Measurements from ENCODE around the gene LAG3. TPM values are rescaled to one million over a fixed set of nuclear protein-coding genes. Genes with fewer than 3 reads are reported as not detected.

LAG3 gene
- total RNA-seq, 4 donors from 2014 or later = 0.41 to 14.6 (median 4.0) TPM

DNA sequence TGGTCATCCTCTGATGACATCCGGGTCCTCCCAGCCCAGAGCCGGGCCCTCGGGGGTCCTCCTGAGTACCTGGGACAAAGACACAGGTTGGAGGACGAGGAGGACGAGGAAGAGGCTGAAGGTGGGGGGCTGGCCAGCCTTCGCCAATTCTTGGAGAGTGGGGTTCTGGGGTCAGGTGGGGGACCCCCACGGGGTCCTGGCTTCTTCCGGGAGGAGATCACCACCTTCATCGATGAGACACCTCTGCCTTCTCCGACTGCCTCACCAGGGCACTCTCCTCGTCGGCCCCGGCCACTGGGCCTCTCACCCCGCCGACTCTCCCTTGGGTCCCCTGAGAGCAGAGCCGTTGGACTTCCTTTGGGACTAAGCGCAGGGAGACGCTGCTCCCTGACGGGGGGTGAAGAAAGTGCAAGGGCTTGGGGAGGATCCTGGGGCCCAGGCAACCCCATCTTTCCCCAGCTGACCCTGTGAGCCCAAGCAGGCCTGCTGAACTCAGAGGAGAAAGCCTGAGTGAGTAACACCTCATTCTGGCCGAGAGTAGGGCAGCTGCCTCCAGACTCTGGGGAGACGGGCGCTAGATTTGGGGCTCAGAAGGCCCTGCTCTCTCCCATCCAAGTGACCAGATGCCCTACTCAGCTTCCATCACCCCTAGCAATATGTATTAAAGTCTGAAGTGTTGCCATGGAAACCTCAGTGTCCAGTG is 54.6 kb downstream of the LAG3 start:
- intact Hi-C loops (cut with DNase I; ENCODE audit: low total_unique reads) = loop anchor here (10.0 kb wide), 1 partner anchor 72 kb away; the partner anchor contains the start of gene MLF2
- H3K27me3 ChIP-seq = peaks cover 0 to 3% of the 10 kb centered on the region in 2 donors
- no peak overlapping the region for H3K4me3 ChIP-seq
- H3K36me3 ChIP-seq = no peaks in the 10 kb centered on the region
- peak overlapping the region; percentile 90 to 97 for H3K27ac ChIP-seq
- TF ChIP-seq CTCF (IDR thresholded peaks at IDR 0.05) (no peak), POLR2A (IDR thresholded peaks at IDR 0.05) (no peak)
- peaks cover 5 to 6% of the 10 kb centered on the region in 2 donors for H3K4me1 ChIP-seq
- no peak for DNase-seq
- H3K9me3 ChIP-seq = no peaks in the 10 kb centered on the region

GRCh38 chr12:6827437-6827911 is 55.2 kb downstream of the LAG3 start:
- intact Hi-C loops (cut with DNase I; ENCODE audit: low total_unique reads) = loop anchor here (10.0 kb wide), 1 partner anchor 73 kb away; the partner anchor contains the start of gene MLF2
- H3K4me1 ChIP-seq = peaks cover 5 to 6% of the 10 kb centered on the region in 2 donors
- H3K27ac ChIP-seq = peak overlapping the region; percentile 90 to 97

More at GRCh38 chr12:6827437-6827911, 55.2 kb downstream of the LAG3 start:
- H3K4me3 ChIP-seq = peak overlapping the region in 1 of 2 donors; percentile 96
- H3K9me3 ChIP-seq = no peaks in the 10 kb centered on the region
- no peaks in the 10 kb centered on the region for H3K27me3 ChIP-seq
- DNase-seq = peak; percentile 92 to 95
- H3K36me3 ChIP-seq = no peaks in the 10 kb centered on the region
- TF ChIP-seq CTCF (IDR thresholded peaks at IDR 0.05) (no peak), POLR2A (IDR thresholded peaks at IDR 0.05) (peak; percentile 21 to 40)

Other genes starting within 250 kb of the LAG3 start
- 1,000 to 10,000 TPM in 2 of 4 donors, 100 to 1,000 TPM in 2; 962 to 1,122 (median 1,020) TPM for gene GAPDH, start 238.0 kb upstream of the LAG3 start, total RNA-seq
- gene IFFO1, start 216.5 kb upstream of the LAG3 start, total RNA-seq = 10 to 100 TPM; 17.1 to 50.6 (median 32.8) TPM
- gene NOP2, start 204.2 kb upstream of the LAG3 start, total RNA-seq = 10 to 100 TPM in 2 of 4 donors, 1 to 10 TPM in 2; 4.1 to 47.6 (median 10.1) TPM
- 100 to 1,000 TPM in 3 of 4 donors, 10 to 100 TPM in 1; 99.4 to 323 (median 247) TPM for gene CHD4, start 165.1 kb upstream of the LAG3 start, total RNA-seq
- 1 to 10 TPM in 1 of 4 donors, under 1 TPM in 1, not detected in 2; 0.61 to 1.3 TPM for gene LPAR5, start 136.6 kb upstream of the LAG3 start, total RNA-seq
- 1 to 10 TPM in 2 of 4 donors, under 1 TPM in 1, not detected in 1; 0.35 to 1.6 (median 1.5) TPM for gene ACRBP, start 125.1 kb upstream of the LAG3 start, total RNA-seq
- gene ING4, start 109.4 kb upstream of the LAG3 start, total RNA-seq = 100 to 1,000 TPM in 1 of 4 donors, 10 to 100 TPM in 3; 25.2 to 180 (median 62.0) TPM
- 10 to 100 TPM; 13.6 to 71.3 (median 33.1) TPM for gene ZNF384, start 83.1 kb upstream of the LAG3 start, total RNA-seq
- gene PIANP, start 71.7 kb upstream of the LAG3 start, total RNA-seq = 10 to 100 TPM in 1 of 4 donors, 1 to 10 TPM in 1, under 1 TPM in 1, not detected in 1; 0.55 to 11.5 (median 1.5) TPM
- 10 to 100 TPM; 35.6 to 50.3 (median 37.7) TPM for gene COPS7A, start 48.5 kb upstream of the LAG3 start, total RNA-seq
- 100 to 1,000 TPM; 124 to 408 (median 147) TPM for gene MLF2, start 19.4 kb upstream of the LAG3 start, total RNA-seq
- gene PTMS, start 6.2 kb upstream of the LAG3 start, total RNA-seq = 100 to 1,000 TPM; 105 to 853 (median 140) TPM
- 10 to 100 TPM in 2 of 4 donors, 1 to 10 TPM in 2; 1.0 to 24.3 (median 10.4) TPM for gene CD4, start 17.0 kb downstream of the LAG3 start, total RNA-seq
- gene GPR162, start 49.3 kb downstream of the LAG3 start, total RNA-seq = 10 to 100 TPM in 1 of 4 donors, 1 to 10 TPM in 2, under 1 TPM in 1; 0.29 to 23.1 (median 3.4) TPM
- gene P3H3, start 55.9 kb downstream of the LAG3 start, total RNA-seq = 10 to 100 TPM; 27.4 to 90.1 (median 59.9) TPM
- gene GNB3, start 68.4 kb downstream of the LAG3 start, total RNA-seq = 10 to 100 TPM in 1 of 4 donors, 1 to 10 TPM in 1, under 1 TPM in 1, not detected in 1; under 0.01 to 18.3 (median 2.7) TPM
- 1 to 10 TPM in 1 of 4 donors, under 1 TPM in 1, not detected in 2; 0.76 to 9.6 TPM for gene CDCA3, start 78.8 kb downstream of the LAG3 start, total RNA-seq
- gene USP5, start 79.6 kb downstream of the LAG3 start, total RNA-seq = 10 to 100 TPM; 37.1 to 68.6 (median 52.8) TPM
- 100 to 1,000 TPM; 159 to 307 (median 240) TPM for gene TPI1, start 95.0 kb downstream of the LAG3 start, total RNA-seq
- gene SPSB2, start 100.8 kb downstream of the LAG3 start, total RNA-seq = 10 to 100 TPM in 1 of 4 donors, 1 to 10 TPM in 3; 2.8 to 11.3 (median 5.0) TPM
- gene LRRC23, start 132.3 kb downstream of the LAG3 start, total RNA-seq = 10 to 100 TPM in 2 of 4 donors, 1 to 10 TPM in 1, under 1 TPM in 1; 0.29 to 13.5 (median 10.6) TPM
- gene ENO2, start 142.1 kb downstream of the LAG3 start, total RNA-seq = 10 to 100 TPM in 3 of 4 donors, 1 to 10 TPM in 1; 9.7 to 84.7 (median 24.4) TPM
- 100 to 1,000 TPM in 1 of 4 donors, 10 to 100 TPM in 3; 10.8 to 283 (median 28.7) TPM for gene ATN1, start 155.4 kb downstream of the LAG3 start, total RNA-seq
- not detected for gene RNU7-1, start 171.3 kb downstream of the LAG3 start, total RNA-seq
- 1,000 to 10,000 TPM in 2 of 4 donors, 100 to 1,000 TPM in 2; 259 to 2,496 (median 1,289) TPM for gene C12orf57, start 171.5 kb downstream of the LAG3 start, total RNA-seq
- gene PTPN6, start 178.8 kb downstream of the LAG3 start, total RNA-seq = 10 to 100 TPM in 2 of 4 donors, under 1 TPM in 2; 0.59 to 19.8 (median 5.9) TPM
- gene PHB2, start 198.1 kb downstream of the LAG3 start, total RNA-seq = 100 to 1,000 TPM; 129 to 167 (median 145) TPM
- gene EMG1, start 198.4 kb downstream of the LAG3 start, total RNA-seq = 10 to 100 TPM; 25.9 to 62.8 (median 44.0) TPM
- 10 to 100 TPM; 10.2 to 45.1 (median 17.1) TPM for gene LPCAT3, start 246.0 kb downstream of the LAG3 start, total RNA-seq